B cell (primary cell): ENCODE measurements around the gene RTN4. TPM values are rescaled to one million over a fixed set of nuclear protein-coding genes. Genes with fewer than 3 reads are reported as not detected.

ENCODE experiments used
- ATAC-seq: fragments of 200-7000 bp; cut with Tn5 transposase; one replicate; pipeline ENCODE4 v1.10.0; 2021; ENCODE audit warnings: low read depth, mild to moderate bottlenecking, moderate number of reproducible peaks, moderate library complexity
- CTCF ChIA-PET: fragments of 350-600 bp; sonication (Branson Sonifier 250); formaldehyde crosslinking; loops from one replicate; lab custom pipeline; 2021; ENCODE audit warnings: antibody characterized with exemption, inconsistent platforms; lab: Charles Lee
- POLR2A ChIA-PET: fragments of 350-600 bp; sonication (Branson Sonifier 250); formaldehyde crosslinking; loops from one replicate; lab custom pipeline; 2021; ENCODE audit warnings: antibody characterized with exemption; lab: Charles Lee
- DNase-seq: peaks from one replicate; pipeline ENCODE4 v3.0.0; 2013
- H2AFZ ChIP-seq: 2 replicates; pipeline ENCODE4 v1.6.1; 2012; ENCODE audit warnings: mild to moderate bottlenecking, low read depth, low read length; ENCODE audit not compliant: insufficient read depth, poor library complexity, severe bottlenecking
- H3K27ac ChIP-seq, 2 donors: 1 replicate in 1 of 2; 2 replicates in 1 of 2; pipeline ENCODE4 v1.5.1; 2012 to 2013; ENCODE audit warnings: low read length in 2 of 2, mild to moderate bottlenecking in 2 of 2, moderate library complexity in 1 of 2
- H3K27me3 ChIP-seq, 4 experiments: fragments of 200-600 bp in 1 of 4; sonication (generic) in 1 of 4; replicated peaks in 1 of 4; 1 replicate in 2 of 4; 2 replicates in 2 of 4; pipeline versions ENCODE4 v1.6.1 to v1.7.0; 2013 to 2016; ENCODE audit warnings: low read length in 3 of 4, mild to moderate bottlenecking in 2 of 4, mixed read lengths in 1 of 4, moderate library complexity in 1 of 4; ENCODE audit not compliant: insufficient read depth in 4 of 4, control insufficient read depth in 3 of 4; ENCODE audit errors: control extremely low read depth in 1 of 4
- H3K36me3 ChIP-seq, 2 experiments: replicated peaks in 1 of 2; 1 replicate in 1 of 2; 2 replicates in 1 of 2; pipeline versions ENCODE4 v1.6.1 to v1.7.1; 2013; ENCODE audit warnings: low read length in 1 of 2; ENCODE audit not compliant: insufficient read depth in 2 of 2, control insufficient read depth in 1 of 2; ENCODE audit errors: control extremely low read depth in 1 of 2, extremely low read depth in 1 of 2
- H3K4me1 ChIP-seq, 2 donors: fragments of 200-600 bp in 1 of 2; sonication (generic) in 1 of 2; 1 replicate in 1 of 2; 2 replicates in 1 of 2; pipeline versions ENCODE4 v1.5.1 to v1.6.1; 2013 to 2017; ENCODE audit warnings: low read length in 2 of 2; ENCODE audit not compliant: control insufficient read depth in 2 of 2, insufficient read depth in 2 of 2
- H3K4me2 ChIP-seq: replicated peaks from 2 replicates; pipeline ENCODE3; 2012; ENCODE audit warnings: mild to moderate bottlenecking, low read depth, low read length; ENCODE audit not compliant: poor library complexity, severe bottlenecking
- H3K4me3 ChIP-seq, 5 experiments: fragments of 200-600 bp in 1 of 5; sonication (generic) in 1 of 5; 1 replicate in 3 of 5; 2 replicates in 2 of 5; pipeline versions ENCODE4 v1.5.1 to v1.7.0; 2011 to 2016; ENCODE audit warnings: low read length in 4 of 5, mild to moderate bottlenecking in 4 of 5, low read depth in 2 of 5, control low read depth in 1 of 5, moderate library complexity in 1 of 5; ENCODE audit not compliant: insufficient read depth in 1 of 5; ENCODE audit errors: control extremely low read depth in 1 of 5, extremely low read depth in 1 of 5
- H3K79me2 ChIP-seq: fragments of 200-600 bp; sonication (generic); one replicate; pipeline ENCODE4 v1.6.0; 2016; ENCODE audit warnings: low read length; ENCODE audit not compliant: control insufficient read depth, insufficient read depth
- H3K9ac ChIP-seq: fragments of 200-600 bp; sonication (generic); 2 replicates; pipeline ENCODE4 v1.6.1; 2017; ENCODE audit warnings: mild to moderate bottlenecking, low read length, moderate library complexity
- H3K9me3 ChIP-seq, 3 donors: one replicate each; pipeline versions ENCODE4 v1.6.1 to v1.7.1; 2013; ENCODE audit warnings: low read length in 2 of 3; ENCODE audit not compliant: control insufficient read depth in 2 of 3, insufficient read depth in 1 of 3; ENCODE audit errors: control extremely low read depth in 1 of 3
- H4K20me1 ChIP-seq: 2 replicates; pipeline ENCODE4 v1.6.0; 2012; ENCODE audit warnings: mild to moderate bottlenecking, low read length; ENCODE audit not compliant: insufficient read depth, control insufficient read depth, poor library complexity, severe bottlenecking
- H3K27ac Mint-ChIP-seq: one replicate; pipeline ENCODE4 v1.8.0; 2021; ENCODE audit warnings: mixed read lengths
- H3K27me3 Mint-ChIP-seq: one replicate; pipeline ENCODE4 v1.8.0; 2021; ENCODE audit warnings: mixed read lengths
- H3K4me1 Mint-ChIP-seq: one replicate; pipeline ENCODE4 v1.8.0; 2021; ENCODE audit warnings: mixed read lengths
- H3K4me3 Mint-ChIP-seq: one replicate; pipeline ENCODE4 v1.8.0; 2021; ENCODE audit warnings: mixed read lengths
- H3K9me3 Mint-ChIP-seq: one replicate; pipeline ENCODE4 v1.8.0; 2022; ENCODE audit warnings: mixed read lengths; ENCODE audit not compliant: insufficient read depth
- CTCF ChIP-seq: fragments of 200-600 bp; IDR thresholded peaks from one replicate; pipeline ENCODE4 v1.8.0; 2022; ENCODE audit warnings: antibody characterized with exemption, mild to moderate bottlenecking
- EZH2 ChIP-seq: IDR thresholded peaks from 2 replicates; pipeline ENCODE4 v1.6.1; 2012; ENCODE audit warnings: borderline replicate concordance, low read depth, mild to moderate bottlenecking, moderate library complexity, low read length; ENCODE audit not compliant: insufficient read depth, poor library complexity, severe bottlenecking
- WGBS: methylation state at CpG from one replicate; pipeline ENCODE4 v1.1.5; 2013; ENCODE audit warnings: missing lambda C conversion rate; ENCODE audit not compliant: insufficient coverage; 5-methylcytosine and 5-hydroxymethylcytosine counted together
- intact Hi-C: fragments of 100-400 bp; cut with micrococcal nuclease; formaldehyde crosslinking; loops from one replicate; pipeline ENCODE4 v1.10.0; 2022
- polyA plus RNA-seq: library from polyadenylated mRNA; depleted of rRNA; stranded (reverse); fragments of >200 nt; gene quantifications from 2 replicates; pipeline ENCODE4 v1.2.3, GENCODE V29; 2012
- total RNA-seq, 2 donors: library from RNA; stranded (reverse); fragments of 120-200 nt in 1 of 2; gene quantifications; 1 replicate in 1 of 2; 2 replicates in 1 of 2; pipeline versions ENCODE4 v1.2.3 to v1.2.4, GENCODE V29; 2013 to 2022

Gene RTN4
- total and polyA plus RNA-seq, 2 donors (not counting 1 experiment from before 2014, with no cell fraction given) = 30.8 to 65.9 TPM

GRCh38 chr2:54988612-54989011, 61.6 kb downstream of the RTN4 start:
- no peaks in the 10 kb centered on the region for H3K9me3 Mint-ChIP-seq
- peaks cover 0 to 3% of the 10 kb centered on the region in 2 donors for H3K4me1 ChIP-seq
- no peaks in the 10 kb centered on the region for H3K9me3 ChIP-seq
- H3K4me2 ChIP-seq = no peak overlapping the region
- no peak overlapping the region for H3K4me3 ChIP-seq
- H3K27me3 Mint-ChIP-seq = no peaks in the 10 kb centered on the region
- H3K9ac ChIP-seq = no peak overlapping the region
- no peaks in the 10 kb centered on the region for H3K27me3 ChIP-seq
- CTCF ChIA-PET = no interaction called here
- DNase-seq (no peak), ATAC-seq (no peak)
- H3K27ac Mint-ChIP-seq = no peak overlapping the region
- no peak overlapping the region for H3K4me3 Mint-ChIP-seq
- peaks cover 8 to 27% of the 10 kb centered on the region in 2 experiments for H3K36me3 ChIP-seq
- no peak overlapping the region for H3K27ac ChIP-seq
- POLR2A ChIA-PET = no interaction called here
- no peak for TF ChIP-seq EZH2
- no peak for TF ChIP-seq CTCF
- intact Hi-C loops = no loop called here
- H3K4me1 Mint-ChIP-seq = peaks cover 16% of the 10 kb centered on the region
- no peak overlapping the region for H2AFZ ChIP-seq
- H3K79me2 ChIP-seq = peaks cover 81% of the 10 kb centered on the region
- WGBS = 100% methylated on average over 1 of the region's 3 CpGs
- peaks cover 54% of the 10 kb centered on the region for H4K20me1 ChIP-seq

GRCh38 chr2:54986264-54986663, 64.0 kb downstream of the RTN4 start:
- Histone ChIP-seq H4K20me1 (peaks cover 33% of the 10 kb centered on the region), H3K4me1 (peaks cover 0 to 3% of the 10 kb centered on the region in 2 donors), H3K79me2 (peaks cover 57% of the 10 kb centered on the region), H3K4me2 (no peak overlapping the region), H3K9me3 (no peaks in the 10 kb centered on the region), H3K4me3 (no peak overlapping the region), H3K9ac (no peak overlapping the region), H3K27me3 (no peaks in the 10 kb centered on the region), H3K36me3 (peaks cover 14 to 38% of the 10 kb centered on the region in 2 experiments), H2AFZ (no peak overlapping the region), H3K27ac (no peak overlapping the region)
- DNase-seq (no peak), ATAC-seq (no peak)
- Mint-ChIP-seq H3K4me1 (peaks cover 8% of the 10 kb centered on the region), H3K27me3 (no peaks in the 10 kb centered on the region), H3K9me3 (no peaks in the 10 kb centered on the region), H3K27ac (no peak overlapping the region), H3K4me3 (no peak overlapping the region)
- 100% methylated on average over 3 of the region's 3 CpGs for WGBS
- ChIA-PET POLR2A (no interaction called here), CTCF (no interaction called here)
- TF ChIP-seq EZH2 (no peak), CTCF (no peak)
- intact Hi-C loops = no loop called here
